Epithelial cell of umbilical artery (primary cell): ENCODE results near the gene SLC2A1. TPM values are rescaled to one million over a fixed set of nuclear protein-coding genes. Genes with fewer than 3 reads are reported as not detected.

Experiments used
- total RNA-seq: library from RNA; depleted of rRNA; stranded (reverse); fragments of >200 nt; gene quantifications from 2 replicates; pipeline ENCODE4 v1.2.3, GENCODE V29; 2014

Gene SLC2A1
- total RNA-seq: 68.9 and 133 TPM in 2 replicates

GRCh38 chr1:42958488-42959319 is at the start of gene SLC2A1:
SLC2A1 (minus strand) TSS chr1:42958868; CDS start chr1:42958651, 217 bp downstream.

Other genes starting within 250 kb of the SLC2A1 start
- gene CLDN19, start 218.6 kb downstream of the SLC2A1 start, total RNA-seq: not detected in 2 replicates
- 90.7 and 188 TPM in 2 replicates for gene P3H1, start 191.8 kb downstream of the SLC2A1 start, total RNA-seq
- gene C1orf50, start 191.6 kb downstream of the SLC2A1 start, total RNA-seq: 4.2 and 4.3 TPM in 2 replicates
- not detected in 2 replicates for gene TMEM269, start 173.9 kb downstream of the SLC2A1 start, total RNA-seq
- 3.9 and 5.0 TPM in 2 replicates for gene ERMAP, start 141.7 kb downstream of the SLC2A1 start, total RNA-seq
- gene SVBP, start 141.5 kb downstream of the SLC2A1 start, total RNA-seq: 9.7 and 17.2 TPM in 2 replicates
- 4.9 and 11.7 TPM in 2 replicates for gene ZNF691, start 112.3 kb downstream of the SLC2A1 start, total RNA-seq
- 147 and 151 TPM in 2 replicates for gene EBNA1BP2, start 213.4 kb upstream of the SLC2A1 start, total RNA-seq
- 0.15 and 0.32 TPM in 2 replicates for gene CFAP57, start 213.5 kb upstream of the SLC2A1 start, total RNA-seq